ENCODE results near the gene GSG1L.

The GSG1L gene

GRCh38 chr16:28068976-28069375, 5.5 kb upstream of the GSG1L start:
- H3K27me3 ChIP-seq (ENCODE audit: insufficient read depth, poor library complexity, severe bottlenecking) = peaks cover 17% of the 10 kb centered on the region
- no peak overlapping the region for H3K27ac ChIP-seq (replicated peaks)
- TF ChIP-seq CTCF (IDR thresholded peaks at IDR 0.05; ENCODE audit: insufficient read depth, low read length) (no peak), SPI1 (IDR thresholded peaks at IDR 0.05; ENCODE audit: borderline replicate concordance, low read depth) (no peak), POLR2AphosphoS5 (IDR thresholded peaks at IDR 0.05; ENCODE audit: low read depth) (no peak), GABPA (IDR thresholded peaks at IDR 0.05; ENCODE audit: low read depth) (no peak)
- H3K4me3 ChIP-seq (replicated peaks; ENCODE audit: insufficient read depth, low read length) = no peak overlapping the region
- DNase-seq (ENCODE audit: low read depth in 1 of 2, low spot score in 1 of 2) = no peak

- TF ChIP-seq CTCF (IDR thresholded peaks at IDR 0.05; ENCODE audit: insufficient read depth, low read length) = no peak
- no peak for TF ChIP-seq SPI1 (IDR thresholded peaks at IDR 0.05; ENCODE audit: borderline replicate concordance, low read depth)
- no peak for TF ChIP-seq REST (IDR thresholded peaks at IDR 0.05; ENCODE audit: insufficient replicate concordance, low read depth)
- TF ChIP-seq GABPA (IDR thresholded peaks at IDR 0.05; ENCODE audit: low read depth) = no peak
- no peak for TF ChIP-seq POLR2AphosphoS5 (IDR thresholded peaks at IDR 0.05; ENCODE audit: low read depth)
- no peak for DNase-seq (ENCODE audit: low read depth in 1 of 2, low spot score in 1 of 2)
- H3K4me3 ChIP-seq (replicated peaks; ENCODE audit: insufficient read depth, low read length) = no peak overlapping the region
- peaks cover 20% of the 10 kb centered on the region for H3K27me3 ChIP-seq (ENCODE audit: insufficient read depth, poor library complexity, severe bottlenecking)
- H3K27ac ChIP-seq (replicated peaks) = no peak overlapping the region
Observed at GRCh38 chr16:28067604-28068379, 4.3 kb upstream of the GSG1L start.

- H3K27me3 ChIP-seq (ENCODE audit: insufficient read depth, poor library complexity, severe bottlenecking) = peaks cover 47% of the 10 kb centered on the region
- TF ChIP-seq SPI1 (IDR thresholded peaks at IDR 0.05; ENCODE audit: borderline replicate concordance, low read depth) = no peak
- TF ChIP-seq GABPA (IDR thresholded peaks at IDR 0.05; ENCODE audit: low read depth) = no peak
- no peak for TF ChIP-seq REST (IDR thresholded peaks at IDR 0.05; ENCODE audit: insufficient replicate concordance, low read depth)
- TF ChIP-seq POLR2AphosphoS5 (IDR thresholded peaks at IDR 0.05; ENCODE audit: low read depth) = no peak
- no peak for TF ChIP-seq CTCF (IDR thresholded peaks at IDR 0.05; ENCODE audit: insufficient read depth, low read length)
- no peak overlapping the region for H3K27ac ChIP-seq (replicated peaks)
- no peak for DNase-seq (ENCODE audit: low read depth in 1 of 2, low spot score in 1 of 2)
- H3K4me3 ChIP-seq (replicated peaks; ENCODE audit: insufficient read depth, low read length) = no peak overlapping the region
Observed at GRCh38 chr16:28064706-28065249, 1.3 kb upstream of the GSG1L start.

Data from HL-60 (cell line).